Measurements from ENCODE around the gene KCNJ3.

DNA sequence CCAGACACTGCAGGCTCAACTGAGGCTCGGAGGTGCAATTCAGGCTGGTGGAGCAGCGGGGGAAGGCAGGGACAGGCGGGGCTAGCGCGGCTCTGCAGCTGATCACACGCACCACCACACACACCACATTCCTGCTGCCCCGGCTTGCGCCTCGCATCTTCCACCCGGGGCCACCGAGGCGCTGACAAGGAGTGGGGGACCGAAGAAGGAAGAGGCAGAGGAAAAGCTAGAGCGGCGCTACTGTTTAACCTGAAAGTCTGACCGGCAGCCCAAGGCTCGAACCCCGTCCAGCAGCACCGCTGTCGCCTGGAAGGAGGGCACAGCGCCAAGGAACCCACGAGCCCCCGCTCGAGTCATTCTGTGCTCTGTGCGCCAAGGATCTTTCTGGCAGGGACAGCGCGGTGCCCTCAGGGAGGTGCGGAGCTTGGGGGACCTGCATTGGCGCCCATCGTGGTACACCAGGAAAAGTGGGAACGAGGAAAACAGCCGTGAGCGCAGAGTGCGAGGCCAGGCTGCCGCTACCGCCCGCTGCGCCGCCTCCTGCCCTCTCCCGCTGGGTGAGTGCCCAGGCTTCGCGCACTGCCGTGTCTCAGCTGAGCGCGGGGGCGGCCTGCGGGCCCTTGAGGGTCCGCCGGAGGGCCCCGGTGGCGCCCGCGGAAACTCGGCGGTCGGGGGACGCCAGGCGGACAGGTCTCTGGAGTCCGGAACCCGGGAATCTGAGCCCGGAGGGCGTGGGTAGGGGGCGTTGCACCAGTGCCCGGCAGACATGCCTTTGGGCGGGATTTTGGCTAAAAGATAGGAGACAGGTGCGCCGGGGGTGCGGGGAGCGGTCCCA lies 860 bp upstream of the KCNJ3 start:
- TF ChIP-seq, protein P1, sequence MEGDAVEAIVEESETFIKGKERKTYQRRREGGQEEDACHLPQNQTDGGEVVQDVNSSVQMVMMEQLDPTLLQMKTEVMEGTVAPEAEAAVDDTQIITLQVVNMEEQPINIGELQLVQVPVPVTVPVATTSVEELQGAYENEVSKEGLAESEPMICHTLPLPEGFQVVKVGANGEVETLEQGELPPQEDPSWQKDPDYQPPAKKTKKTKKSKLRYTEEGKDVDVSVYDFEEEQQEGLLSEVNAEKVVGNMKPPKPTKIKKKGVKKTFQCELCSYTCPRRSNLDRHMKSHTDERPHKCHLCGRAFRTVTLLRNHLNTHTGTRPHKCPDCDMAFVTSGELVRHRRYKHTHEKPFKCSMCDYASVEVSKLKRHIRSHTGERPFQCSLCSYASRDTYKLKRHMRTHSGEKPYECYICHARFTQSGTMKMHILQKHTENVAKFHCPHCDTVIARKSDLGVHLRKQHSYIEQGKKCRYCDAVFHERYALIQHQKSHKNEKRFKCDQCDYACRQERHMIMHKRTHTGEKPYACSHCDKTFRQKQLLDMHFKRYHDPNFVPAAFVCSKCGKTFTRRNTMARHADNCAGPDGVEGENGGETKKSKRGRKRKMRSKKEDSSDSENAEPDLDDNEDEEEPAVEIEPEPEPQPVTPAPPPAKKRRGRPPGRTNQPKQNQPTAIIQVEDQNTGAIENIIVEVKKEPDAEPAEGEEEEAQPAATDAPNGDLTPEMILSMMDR (IDR thresholded peaks at IDR 0.05): no peak
- no peak for TF ChIP-seq POLR2A (IDR thresholded peaks at IDR 0.05)
- no peak for TF ChIP-seq EP300 (IDR thresholded peaks at IDR 0.05; ENCODE audit: low read depth)

Data from transverse colon (tissue), 3 donors.